Amygdala (tissue), 56 donors: ENCODE results near the gene MAGI2.
A peak's percentile ranks its signal among the peaks of the same experiment; 100 is the strongest.

Source experiments
- DNase-seq, 56 donors: peaks; one replicate each; lab custom pipeline; 2025; lab: John Stamatoyannopoulos, UW

The MAGI2 gene

GRCh38 chr7:79398138-79398749 is 55.2 kb downstream of the MAGI2 start:
- no peak for DNase-seq

GRCh38 chr7:79386688-79387422 is 66.6 kb downstream of the MAGI2 start:
- no peak for DNase-seq

- DNase-seq = no peak
Observed at GRCh38 chr7:79381921-79382320, 71.5 kb downstream of the MAGI2 start.

DNA sequence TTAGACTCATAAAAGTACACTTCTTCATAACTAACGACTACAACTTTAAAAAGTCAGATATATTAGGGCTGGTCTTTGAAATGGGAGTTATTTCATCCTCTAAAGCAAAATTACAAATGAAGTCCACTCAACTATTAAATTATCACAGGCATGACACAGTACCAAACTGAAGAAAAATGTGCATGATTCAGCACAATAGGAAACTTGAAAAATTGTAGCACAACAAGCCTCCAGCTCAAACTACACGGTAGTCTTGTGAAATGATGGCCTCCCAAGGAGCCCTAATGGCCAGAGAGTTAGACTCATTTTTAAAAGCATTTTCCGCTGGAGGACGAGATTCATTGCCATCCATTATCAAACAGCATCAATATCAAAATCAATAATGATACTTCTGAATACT is 76.4 kb downstream of the MAGI2 start:
- no peak for DNase-seq

GRCh38 chr7:79376299-79377025 is 77.0 kb downstream of the MAGI2 start:
- DNase-seq = no peak

- no peak for DNase-seq
Observed at GRCh38 chr7:79361214-79361613, 92.3 kb downstream of the MAGI2 start.

GRCh38 chr7:79359827-79360226 is 93.6 kb downstream of the MAGI2 start:
- DNase-seq = no peak

GRCh38 chr7:79357101-79357500 is 96.4 kb downstream of the MAGI2 start:
- DNase-seq = no peak

DNA sequence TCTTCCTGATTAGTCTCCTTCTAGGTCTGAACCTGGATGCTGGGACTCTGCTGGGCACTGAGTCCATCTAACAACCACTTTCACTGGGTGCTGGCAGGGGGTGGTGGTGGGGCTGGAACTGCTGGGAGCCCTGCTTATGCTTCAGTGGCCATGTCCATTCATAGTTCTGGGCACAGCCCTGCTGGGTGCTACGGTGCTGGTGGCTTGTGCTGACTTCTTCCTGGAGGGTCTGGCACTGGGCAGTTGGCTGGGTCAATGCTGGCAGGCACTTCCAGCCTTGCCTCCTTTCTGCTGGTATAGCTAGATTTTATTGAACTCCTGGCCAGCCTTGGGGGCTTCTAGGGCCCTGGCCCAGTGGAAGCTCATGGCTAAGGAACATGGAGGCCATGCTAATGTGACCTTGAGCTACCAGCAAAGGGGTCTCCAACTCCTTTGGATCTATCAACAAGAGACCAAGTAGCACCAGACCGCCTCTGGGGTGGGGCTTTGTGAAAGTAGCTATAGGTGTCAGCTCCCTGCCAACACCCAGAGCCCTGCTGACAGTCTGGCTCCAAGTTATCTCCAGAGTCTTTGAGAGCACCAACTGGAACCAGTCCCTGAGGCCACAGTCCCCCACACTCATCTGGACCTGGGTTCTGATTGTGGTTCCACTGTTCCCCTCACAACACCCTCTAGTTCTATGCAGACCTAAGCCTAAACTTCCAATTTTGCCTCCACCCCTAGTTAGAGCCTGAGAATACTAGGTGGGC is 99.6 kb downstream of the MAGI2 start:
- DNase-seq = no peak

- no peak for DNase-seq
Observed at GRCh38 chr7:79352323-79352722, 101.1 kb downstream of the MAGI2 start.

DNA sequence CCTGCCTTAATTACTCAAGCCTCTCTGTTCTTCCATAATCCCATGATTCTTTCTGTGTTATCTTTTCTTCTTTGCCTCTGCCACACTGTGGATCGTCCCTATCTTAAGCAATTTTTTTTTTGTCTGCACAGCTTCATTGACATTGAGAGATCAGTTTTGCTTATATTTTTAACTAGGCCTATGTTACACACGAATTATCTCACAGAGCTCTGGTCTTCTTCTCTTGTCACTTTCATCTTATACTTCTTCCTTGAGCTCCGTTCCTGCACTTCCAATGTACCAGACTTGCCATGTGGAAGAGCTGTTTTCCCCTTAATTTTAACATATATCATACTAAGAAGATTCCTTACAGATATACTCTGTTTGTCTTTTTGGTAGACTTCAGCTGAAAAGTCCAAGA is 106.1 kb downstream of the MAGI2 start:
- DNase-seq = no peak

GRCh38 chr7:79341902-79342301 is 111.6 kb downstream of the MAGI2 start:
- no peak for DNase-seq

DNA sequence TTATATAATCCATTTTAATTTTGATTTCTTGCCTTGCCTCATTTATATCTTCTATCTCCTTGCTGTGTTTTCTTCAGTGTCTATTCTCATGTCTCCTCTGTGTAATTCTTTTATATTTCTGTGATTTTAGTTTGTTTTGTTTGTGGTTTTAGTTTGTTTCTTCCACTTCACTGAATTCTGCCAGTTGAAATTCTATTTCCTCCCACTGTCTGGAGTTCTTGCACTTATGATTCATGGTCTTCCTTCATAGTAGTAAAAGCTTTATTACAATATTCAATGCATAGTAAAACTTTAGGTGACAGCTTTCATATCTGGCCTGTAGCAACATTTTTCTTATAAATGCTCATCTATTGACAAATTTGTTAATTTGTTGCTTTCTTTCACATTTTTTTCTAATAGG is 113.3 kb downstream of the MAGI2 start:
- no peak for DNase-seq

DNA sequence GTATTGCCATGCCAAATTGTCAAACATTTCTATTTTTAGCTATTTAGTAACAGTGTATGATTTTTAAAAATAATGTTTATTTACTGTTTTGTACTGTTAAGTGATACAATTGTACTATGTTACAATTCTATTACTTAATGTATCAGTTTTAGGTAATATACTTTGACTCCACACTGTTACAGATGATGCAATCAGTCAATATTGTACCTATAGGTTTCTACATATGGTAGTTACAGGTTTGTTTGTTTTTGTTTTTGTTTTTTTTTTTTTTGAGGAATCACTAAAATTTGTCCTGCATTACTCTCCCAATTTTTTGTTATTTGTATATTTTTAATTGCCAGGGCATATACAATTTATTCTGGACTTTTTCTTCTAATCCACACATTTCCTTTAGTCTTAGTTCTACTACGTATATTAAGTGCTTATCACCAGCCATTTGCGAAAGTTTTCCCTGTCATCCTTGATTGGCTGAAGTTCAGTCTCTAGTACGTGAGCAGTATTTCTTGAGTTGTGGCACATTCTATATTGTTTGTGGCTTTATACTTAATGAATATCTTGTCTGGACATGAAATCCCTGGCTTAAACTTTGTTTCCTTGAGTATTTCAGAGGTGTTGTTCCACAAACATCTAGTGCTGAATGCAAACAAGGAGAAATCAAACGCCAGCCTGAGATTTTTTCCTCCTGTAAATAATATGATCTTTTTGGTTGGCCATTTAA is 114.1 kb downstream of the MAGI2 start:
- no peak for DNase-seq

- peak in 12 of 56 donors; percentile 1 to 30 (median 9) for DNase-seq
Observed at GRCh38 chr7:79337717-79338116, 115.8 kb downstream of the MAGI2 start.

DNA sequence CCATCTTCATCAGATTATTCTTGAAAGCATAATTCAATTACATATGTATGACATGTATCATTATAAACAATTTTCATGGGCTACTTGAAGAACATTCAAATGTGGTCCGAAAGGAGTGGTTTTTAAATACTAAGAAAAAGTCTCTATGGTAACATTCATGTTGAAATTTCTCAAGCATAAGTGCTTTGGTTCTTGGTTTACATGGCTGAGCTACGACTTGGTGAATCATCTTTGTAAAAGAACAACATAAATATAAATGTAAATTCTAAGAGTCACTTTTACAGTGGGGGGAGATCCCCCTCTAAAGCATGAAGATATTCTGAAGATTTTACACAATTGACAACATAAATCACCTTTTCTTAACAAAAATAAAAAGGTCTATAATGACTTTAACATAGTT is 118.6 kb downstream of the MAGI2 start:
- no peak for DNase-seq

GRCh38 chr7:79334334-79334733 is 119.1 kb downstream of the MAGI2 start:
- DNase-seq = no peak

DNA sequence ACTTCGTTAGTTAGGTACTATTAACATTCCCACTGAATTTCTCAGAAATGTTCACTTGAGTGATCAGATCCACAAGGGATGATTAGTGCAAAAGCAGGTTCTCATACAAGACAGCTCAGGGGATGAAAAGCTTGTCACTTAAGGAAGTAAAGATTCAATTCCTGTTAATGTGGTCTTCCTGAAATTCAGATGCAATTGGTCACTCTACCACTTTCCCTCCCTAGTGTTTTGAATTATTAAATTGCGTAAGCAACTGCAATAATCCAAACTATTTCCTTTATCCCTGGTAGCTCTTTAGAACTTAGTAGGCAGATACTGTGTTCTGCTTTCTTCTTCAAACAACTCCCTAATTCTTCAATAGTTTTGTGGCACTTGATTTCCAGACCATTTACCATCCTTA is 121.4 kb downstream of the MAGI2 start:
- DNase-seq = no peak

DNA sequence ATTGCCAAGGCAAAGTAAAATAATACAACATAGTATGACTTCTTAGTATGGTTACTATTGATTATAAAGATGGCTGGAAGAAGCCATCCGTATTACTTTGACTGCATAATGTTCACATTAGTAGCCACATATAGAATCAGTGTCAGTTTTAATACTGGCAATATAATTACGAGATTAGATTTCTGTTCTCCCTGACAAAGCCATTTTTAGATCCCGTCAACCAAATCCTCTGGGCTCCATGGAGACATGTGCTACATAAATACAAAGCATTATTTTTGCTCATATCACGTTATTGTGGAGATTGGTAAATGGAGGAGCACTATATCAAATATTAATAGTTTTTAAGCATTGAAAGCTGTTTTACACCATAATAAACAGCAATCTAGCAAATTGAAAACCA is 124.0 kb downstream of the MAGI2 start:
- no peak for DNase-seq

DNA sequence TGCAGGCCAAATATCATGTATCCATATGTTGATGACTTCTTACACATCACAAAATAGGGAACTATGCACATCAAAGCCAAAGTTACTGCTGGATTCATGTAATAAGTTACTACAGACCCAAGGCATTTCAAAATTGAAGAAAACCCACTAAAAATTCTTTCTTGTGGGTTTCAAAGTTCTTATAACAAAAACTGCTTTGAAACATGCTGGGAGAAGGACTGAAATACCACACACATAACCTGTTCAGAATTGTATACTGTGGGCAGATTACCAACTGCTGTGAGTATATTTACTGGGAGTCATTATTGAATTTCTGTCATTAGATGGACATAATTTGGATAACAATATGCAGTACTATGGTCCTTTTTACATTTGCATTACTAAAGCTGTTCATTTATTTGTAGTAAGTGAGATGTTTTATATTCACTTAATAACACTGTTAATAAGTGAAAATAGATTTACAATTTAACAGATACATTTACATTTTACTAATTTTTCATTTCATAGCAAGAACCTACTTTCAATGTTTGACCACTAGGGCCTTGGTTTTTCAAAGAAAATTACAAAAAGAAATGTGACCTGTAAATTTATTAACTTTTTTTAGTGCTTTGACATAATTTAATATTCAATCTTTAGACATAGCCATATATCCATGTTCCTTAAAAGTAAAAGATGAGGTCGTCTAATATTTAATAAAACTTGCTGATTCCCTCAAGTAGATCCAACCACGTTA is 132.6 kb downstream of the MAGI2 start:
- DNase-seq = no peak
